Parathyroid adenoma (tissue), 2 donors: ENCODE results near the gene HECW1.
"Not testable (repeated sequence)": the region's sequence is repeated elsewhere in the genome, so short reads cannot be mapped to it uniquely, and the experiment has no call there.

Source experiments
- H2AFZ ChIP-seq: fragments of 300-600 bp; sonication (generic); one replicate; pipeline ENCODE4 v1.7.0; 2017; ENCODE audit warnings: antibody characterized with exemption, mild to moderate bottlenecking
- H3K27ac ChIP-seq: fragments of 300-600 bp; sonication (generic); one replicate; pipeline ENCODE4 v1.7.0; 2017
- H3K27me3 ChIP-seq: fragments of 300-600 bp; sonication (generic); one replicate; pipeline ENCODE4 v1.7.0; 2017; ENCODE audit warnings: low read length; ENCODE audit not compliant: control insufficient read depth, insufficient read depth
- H3K36me3 ChIP-seq: fragments of 300-600 bp; sonication (generic); one replicate; pipeline ENCODE4 v1.7.0; 2017; ENCODE audit warnings: low read length; ENCODE audit not compliant: control insufficient read depth, insufficient read depth
- H3K4me1 ChIP-seq: fragments of 300-600 bp; sonication (generic); one replicate; pipeline ENCODE4 v1.7.0; 2017; ENCODE audit warnings: control low read depth
- H3K4me2 ChIP-seq: fragments of 300-600 bp; sonication (generic); one replicate; pipeline ENCODE4 v1.7.0; 2017; ENCODE audit warnings: low read length
- H3K4me3 ChIP-seq: fragments of 300-600 bp; sonication (generic); one replicate; pipeline ENCODE4 v1.7.0; 2017; ENCODE audit warnings: low read depth, low read length
- H3K79me2 ChIP-seq: fragments of 300-600 bp; sonication (generic); one replicate; pipeline ENCODE4 v1.7.0; 2017; ENCODE audit warnings: control low read depth
- H3K9ac ChIP-seq: fragments of 300-600 bp; sonication (generic); one replicate; pipeline ENCODE4 v1.7.0; 2017; ENCODE audit warnings: mild to moderate bottlenecking
- H3K9me3 ChIP-seq: fragments of 300-600 bp; sonication (generic); one replicate; pipeline ENCODE4 v1.7.0; 2017; ENCODE audit warnings: low read length; ENCODE audit not compliant: control insufficient read depth
- TF ChIP-seq, protein P1 (sequence below): fragments of 300-600 bp; sonication (generic); IDR thresholded peaks from one replicate; pipeline ENCODE4 v1.7.0; 2017; ENCODE audit warnings: antibody characterized with exemption, mild to moderate bottlenecking
- donor health status: primary hyperparathyroidism.

Gene HECW1

GRCh38 chr7:43568529-43568928 is 456.1 kb downstream of the HECW1 start:
- Histone ChIP-seq H3K36me3 (no peaks in the 10 kb centered on the region), H3K4me2 (no peak overlapping the region), H3K4me1 (no peaks in the 10 kb centered on the region), H3K9me3 (no peaks in the 10 kb centered on the region), H3K79me2 (no peaks in the 10 kb centered on the region), H3K27me3 (no peaks in the 10 kb centered on the region), H3K27ac (no peak overlapping the region), H2AFZ (no peak overlapping the region), H3K4me3 (no peak overlapping the region), H3K9ac (no peak overlapping the region)
- TF ChIP-seq, protein P1, sequence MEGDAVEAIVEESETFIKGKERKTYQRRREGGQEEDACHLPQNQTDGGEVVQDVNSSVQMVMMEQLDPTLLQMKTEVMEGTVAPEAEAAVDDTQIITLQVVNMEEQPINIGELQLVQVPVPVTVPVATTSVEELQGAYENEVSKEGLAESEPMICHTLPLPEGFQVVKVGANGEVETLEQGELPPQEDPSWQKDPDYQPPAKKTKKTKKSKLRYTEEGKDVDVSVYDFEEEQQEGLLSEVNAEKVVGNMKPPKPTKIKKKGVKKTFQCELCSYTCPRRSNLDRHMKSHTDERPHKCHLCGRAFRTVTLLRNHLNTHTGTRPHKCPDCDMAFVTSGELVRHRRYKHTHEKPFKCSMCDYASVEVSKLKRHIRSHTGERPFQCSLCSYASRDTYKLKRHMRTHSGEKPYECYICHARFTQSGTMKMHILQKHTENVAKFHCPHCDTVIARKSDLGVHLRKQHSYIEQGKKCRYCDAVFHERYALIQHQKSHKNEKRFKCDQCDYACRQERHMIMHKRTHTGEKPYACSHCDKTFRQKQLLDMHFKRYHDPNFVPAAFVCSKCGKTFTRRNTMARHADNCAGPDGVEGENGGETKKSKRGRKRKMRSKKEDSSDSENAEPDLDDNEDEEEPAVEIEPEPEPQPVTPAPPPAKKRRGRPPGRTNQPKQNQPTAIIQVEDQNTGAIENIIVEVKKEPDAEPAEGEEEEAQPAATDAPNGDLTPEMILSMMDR, result no peak

GRCh38 chr7:43569424-43569823 is 457.0 kb downstream of the HECW1 start:
- Histone ChIP-seq H3K9me3 (no peaks in the 10 kb centered on the region), H3K9ac (no peak overlapping the region), H3K27me3 (no peaks in the 10 kb centered on the region), H3K27ac (no peak overlapping the region), H3K79me2 (no peaks in the 10 kb centered on the region), H3K4me1 (no peaks in the 10 kb centered on the region), H3K4me2 (no peak overlapping the region), H3K36me3 (no peaks in the 10 kb centered on the region), H2AFZ (no peak overlapping the region), H3K4me3 (no peak overlapping the region)
- TF ChIP-seq, protein P1, result no peak

DNA sequence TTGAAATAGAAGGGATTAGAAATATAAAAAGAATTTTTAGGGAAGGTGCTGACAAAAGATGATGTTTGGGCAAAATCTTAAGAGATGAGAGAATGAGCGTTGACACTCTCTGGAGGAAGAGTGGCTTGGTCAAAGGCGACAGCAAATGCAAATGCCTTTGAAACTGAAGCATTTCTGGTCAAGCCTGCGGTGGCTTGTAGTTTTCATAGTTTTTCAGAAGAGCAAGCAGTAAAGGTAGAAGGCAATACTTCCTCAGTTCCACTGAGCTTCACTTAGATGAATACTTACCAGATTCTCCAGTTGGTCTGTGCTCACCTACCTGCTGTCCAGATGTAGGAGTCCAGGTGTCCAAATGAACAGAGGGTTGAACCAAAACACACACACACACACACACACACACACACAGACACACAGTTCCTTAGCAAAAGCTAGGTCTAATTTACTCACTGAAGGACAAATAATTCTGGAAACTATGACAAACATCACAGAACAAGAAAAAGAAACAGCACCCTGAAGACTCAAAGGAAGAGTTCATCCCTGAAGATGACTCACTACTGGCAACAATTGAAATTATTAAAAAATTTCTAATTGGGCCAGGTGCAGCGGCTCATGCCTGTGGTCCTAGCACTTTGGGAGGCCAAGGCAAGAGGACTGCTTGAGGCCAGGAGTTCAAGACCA is 458.4 kb downstream of the HECW1 start:
- H3K27me3 ChIP-seq, result no peaks in the 10 kb centered on the region
- H3K9ac ChIP-seq, result no peak overlapping the region
- no peak overlapping the region for H3K27ac ChIP-seq
- no peak overlapping the region for H3K4me3 ChIP-seq
- no peaks in the 10 kb centered on the region for H3K36me3 ChIP-seq
- no peaks in the 10 kb centered on the region for H3K9me3 ChIP-seq
- H3K4me2 ChIP-seq, result no peak overlapping the region
- no peaks in the 10 kb centered on the region for H3K4me1 ChIP-seq
- H2AFZ ChIP-seq, result no peak overlapping the region
- TF ChIP-seq, protein P1, result no peak
- no peaks in the 10 kb centered on the region for H3K79me2 ChIP-seq

GRCh38 chr7:43572516-43573049 is 460.1 kb downstream of the HECW1 start:
- no peak overlapping the region for H2AFZ ChIP-seq
- TF ChIP-seq, protein P1, result no peak
- H3K4me2 ChIP-seq, result no peak overlapping the region
- no peaks in the 10 kb centered on the region for H3K79me2 ChIP-seq
- H3K4me1 ChIP-seq, result no peaks in the 10 kb centered on the region
- H3K27ac ChIP-seq, result no peak overlapping the region
- no peak overlapping the region for H3K9ac ChIP-seq
- no peaks in the 10 kb centered on the region for H3K27me3 ChIP-seq
- no peaks in the 10 kb centered on the region for H3K9me3 ChIP-seq
- no peaks in the 10 kb centered on the region for H3K36me3 ChIP-seq
- no peak overlapping the region for H3K4me3 ChIP-seq

DNA sequence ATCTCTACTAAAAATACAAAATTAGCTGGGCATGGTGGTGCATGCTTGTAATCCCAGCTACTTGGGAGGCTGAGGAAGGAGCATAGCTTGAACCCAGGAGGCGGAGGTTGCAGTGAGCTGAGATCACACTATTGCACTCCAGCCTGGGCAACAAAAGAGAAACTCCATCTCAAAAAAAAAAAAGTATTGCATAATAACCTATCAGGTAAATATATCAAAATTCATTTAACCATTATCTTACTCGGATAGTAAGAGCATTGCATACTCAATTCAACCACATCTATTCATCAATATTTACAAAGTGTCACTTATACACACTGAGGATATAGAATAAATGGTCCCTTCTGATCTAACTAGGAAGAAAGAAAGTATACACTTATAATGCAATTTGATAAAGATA is 461.4 kb downstream of the HECW1 start:
- H3K4me2 ChIP-seq, H3K79me2 ChIP-seq: not testable (repeated sequence)

More for the DNA sequence above, 461.4 kb downstream of the HECW1 start:
- not testable (repeated sequence) for H3K27ac ChIP-seq, H3K9ac ChIP-seq, H3K36me3 ChIP-seq, H3K9me3 ChIP-seq, H3K4me3 ChIP-seq, H3K4me1 ChIP-seq, H3K27me3 ChIP-seq, H2AFZ ChIP-seq
